ENCODE measurements around the gene RANBP3L. TPM values are rescaled to one million over a fixed set of nuclear protein-coding genes. Genes with fewer than 3 reads are reported as not detected.

The RANBP3L gene
- total and polyA plus RNA-seq, 8 donors, result 0.08 to 0.43 (median 0.23) TPM; not detected in 2

DNA sequence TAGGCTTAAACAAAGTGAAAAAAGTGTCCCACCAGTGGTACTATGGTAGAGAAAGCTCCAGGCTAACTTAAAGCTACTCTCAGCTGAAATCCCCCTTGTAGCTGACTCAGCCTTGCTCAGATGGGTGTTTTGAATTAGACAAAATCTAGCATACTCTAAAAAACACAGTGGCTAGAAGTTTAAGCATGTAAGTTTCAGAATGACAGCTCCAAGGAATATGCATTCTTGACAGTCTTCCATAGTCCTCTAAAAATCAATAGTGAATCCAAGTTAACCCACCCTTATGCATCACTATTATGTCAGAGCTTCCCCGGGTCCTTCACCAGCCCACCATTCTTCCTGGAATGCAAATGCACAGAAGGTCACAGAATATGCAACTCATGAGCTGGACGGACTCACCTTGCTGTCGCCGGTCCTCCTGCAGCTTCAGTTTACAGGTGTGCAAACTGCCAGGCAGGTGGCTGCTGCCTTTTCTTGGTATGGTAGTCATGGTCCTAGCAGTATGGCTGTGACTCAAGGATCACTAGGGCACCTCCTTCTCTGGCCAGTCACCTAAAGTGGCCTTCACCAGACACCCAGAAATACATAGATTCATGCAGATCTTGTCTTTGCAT, 668 bp downstream of the RANBP3L start:
- ATAC-seq, result peak; percentile 64 to 73 (median 69)
- WGBS, 2 donors, result 26 to 32% methylated on average over 4 of the region's 4 CpGs
- no peak for FAIRE-seq
- H3K9me3 ChIP-seq, result no peaks in the 10 kb centered on the region
- TF ChIP-seq, protein P1, sequence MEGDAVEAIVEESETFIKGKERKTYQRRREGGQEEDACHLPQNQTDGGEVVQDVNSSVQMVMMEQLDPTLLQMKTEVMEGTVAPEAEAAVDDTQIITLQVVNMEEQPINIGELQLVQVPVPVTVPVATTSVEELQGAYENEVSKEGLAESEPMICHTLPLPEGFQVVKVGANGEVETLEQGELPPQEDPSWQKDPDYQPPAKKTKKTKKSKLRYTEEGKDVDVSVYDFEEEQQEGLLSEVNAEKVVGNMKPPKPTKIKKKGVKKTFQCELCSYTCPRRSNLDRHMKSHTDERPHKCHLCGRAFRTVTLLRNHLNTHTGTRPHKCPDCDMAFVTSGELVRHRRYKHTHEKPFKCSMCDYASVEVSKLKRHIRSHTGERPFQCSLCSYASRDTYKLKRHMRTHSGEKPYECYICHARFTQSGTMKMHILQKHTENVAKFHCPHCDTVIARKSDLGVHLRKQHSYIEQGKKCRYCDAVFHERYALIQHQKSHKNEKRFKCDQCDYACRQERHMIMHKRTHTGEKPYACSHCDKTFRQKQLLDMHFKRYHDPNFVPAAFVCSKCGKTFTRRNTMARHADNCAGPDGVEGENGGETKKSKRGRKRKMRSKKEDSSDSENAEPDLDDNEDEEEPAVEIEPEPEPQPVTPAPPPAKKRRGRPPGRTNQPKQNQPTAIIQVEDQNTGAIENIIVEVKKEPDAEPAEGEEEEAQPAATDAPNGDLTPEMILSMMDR (IDR thresholded peaks at IDR 0.05), result no peak
- intact Hi-C loops (cut with DNase I), result no loop called here
- H3K4me3 ChIP-seq, result peak overlapping the region in 1 of 4 donors; percentile 8
- H3K27ac ChIP-seq, result peak overlapping the region; percentile 57 to 86 (median 69)
- no peaks in the 10 kb centered on the region for H3K27me3 ChIP-seq
- H3K36me3 ChIP-seq, result no peaks in the 10 kb centered on the region
- peak; percentile 23 to 59 (median 30) for DNase-seq
- peaks cover 10 to 16% (median 14%) of the 10 kb centered on the region in 3 donors for H3K4me1 ChIP-seq

DNA sequence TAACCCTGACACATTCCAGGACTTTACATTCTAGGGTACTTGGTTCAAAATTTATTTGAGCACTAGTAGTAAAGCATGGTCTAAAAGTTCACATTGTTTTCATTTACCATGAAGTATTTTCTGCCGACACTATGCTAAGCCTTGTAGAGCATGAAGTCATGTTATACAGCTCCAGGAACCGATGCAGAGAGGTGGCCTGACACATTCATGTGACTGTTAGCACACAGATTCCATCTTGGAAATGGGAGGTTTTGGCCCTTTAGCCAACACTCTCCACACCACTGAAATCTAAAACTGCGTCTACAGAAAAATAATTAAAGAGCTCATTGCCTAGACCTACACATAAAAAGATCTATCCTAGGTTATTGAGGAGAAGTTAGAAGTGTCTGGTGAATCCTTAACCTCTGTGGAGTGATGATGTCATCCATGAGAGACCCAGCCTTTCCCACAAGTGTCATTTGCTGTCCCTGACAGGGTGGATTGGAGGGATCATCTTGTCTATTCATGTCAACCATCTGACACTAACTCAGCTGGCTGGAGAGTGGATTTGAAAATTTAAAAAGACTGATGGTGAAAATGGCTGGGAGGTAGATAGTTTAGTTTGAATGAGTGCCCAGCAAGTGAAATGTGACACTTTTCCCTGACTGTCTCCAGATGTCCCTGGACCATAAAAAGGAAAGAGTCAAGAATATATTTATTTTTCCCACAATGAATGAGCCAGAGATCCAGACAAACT, 1.3 kb downstream of the RANBP3L start:
- no peak overlapping the region for H3K4me3 ChIP-seq
- H3K9me3 ChIP-seq, result no peaks in the 10 kb centered on the region
- no peak for ATAC-seq
- peak overlapping the region in 2 of 4 donors; percentile 74 to 86 for H3K27ac ChIP-seq
- 89 to 93% methylated on average over 3 of the region's 3 CpGs for WGBS, 2 donors
- H3K4me1 ChIP-seq, result peaks cover 10 to 16% (median 11%) of the 10 kb centered on the region in 3 donors
- H3K36me3 ChIP-seq, result no peaks in the 10 kb centered on the region
- no peaks in the 10 kb centered on the region for H3K27me3 ChIP-seq
- no peak for DNase-seq
- intact Hi-C loops (cut with DNase I), result no loop called here
- TF ChIP-seq, protein P1 (IDR thresholded peaks at IDR 0.05), result no peak
- FAIRE-seq, result no peak

DNA sequence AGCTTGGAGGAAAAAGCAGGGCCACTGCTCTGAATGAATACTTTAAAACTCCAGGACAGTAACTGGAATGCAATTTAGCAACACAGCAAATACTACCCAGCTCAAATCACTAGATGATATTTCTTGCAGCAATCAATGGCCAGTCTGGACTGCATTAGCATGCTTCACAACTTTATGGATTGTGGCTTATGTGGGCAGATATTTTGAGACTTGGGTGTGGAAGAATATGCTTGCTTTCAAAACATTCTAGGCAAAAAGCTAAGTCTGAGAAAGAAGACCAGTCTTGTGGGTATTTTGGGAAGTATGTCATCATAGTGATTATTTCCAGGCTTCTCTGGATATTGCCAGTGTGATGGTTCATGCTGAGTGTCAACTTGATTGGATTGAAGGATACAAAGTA, 3.1 kb downstream of the RANBP3L start:
- Histone ChIP-seq H3K27ac (no peak overlapping the region), H3K4me3 (no peak overlapping the region)

DNA sequence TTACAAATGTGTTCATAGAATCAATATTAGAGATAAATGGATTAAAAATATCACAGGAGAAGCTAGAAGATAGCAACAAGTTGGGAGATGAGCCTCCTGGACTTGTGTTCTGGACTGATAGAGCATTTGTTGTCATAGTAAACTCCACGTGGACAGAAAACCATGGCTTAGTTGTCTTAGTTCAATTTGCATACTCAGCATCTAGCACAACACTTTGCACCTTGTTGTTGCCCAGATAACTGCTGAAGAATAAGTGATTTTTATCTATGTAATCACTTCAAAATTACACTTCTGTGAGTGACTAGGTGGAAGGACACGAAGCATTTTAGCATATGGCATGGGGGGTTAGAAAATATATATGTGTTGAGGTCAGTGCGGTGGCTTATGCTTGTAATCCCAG, 4.0 kb downstream of the RANBP3L start:
- Histone ChIP-seq H3K4me1 (peaks cover 10 to 16% (median 11%) of the 10 kb centered on the region in 3 donors), H3K27me3 (no peaks in the 10 kb centered on the region), H3K27ac (no peak overlapping the region), H3K9me3 (no peaks in the 10 kb centered on the region), H3K36me3 (no peaks in the 10 kb centered on the region), H3K4me3 (no peak overlapping the region)
- ATAC-seq, result no peak
- DNase-seq, result no peak
- WGBS, 2 donors, result 85% methylated on average over 3 of the region's 3 CpGs
- FAIRE-seq, result no peak
- TF ChIP-seq, protein P1 (IDR thresholded peaks at IDR 0.05), result no peak
- intact Hi-C loops (cut with DNase I), result no loop called here

More for the DNA sequence above, 3.1 kb downstream of the RANBP3L start:
- Histone ChIP-seq H3K36me3 (no peaks in the 10 kb centered on the region), H3K27me3 (no peaks in the 10 kb centered on the region), H3K9me3 (no peaks in the 10 kb centered on the region), H3K4me1 (peaks cover 10 to 16% (median 11%) of the 10 kb centered on the region in 3 donors)
- DNase-seq (no peak), ATAC-seq (no peak), FAIRE-seq (no peak)
- TF ChIP-seq, protein P1 (IDR thresholded peaks at IDR 0.05), result no peak
- intact Hi-C loops (cut with DNase I), result no loop called here

Data from pancreas (tissue), 10 donors.